Stimulated activated CD4-positive, alpha-beta T cell treated with anti-CD3 and anti-CD28 coated beads, Interleukin-15, amount 100 ng/mL, for 1 hour (primary cell): Measurements from ENCODE around the gene FBXL15.

ENCODE experiments used
- DNase-seq, 2 donors: peaks; one replicate each; pipeline ENCODE4 v3.0.0-alpha.2; 2020; ENCODE audit warnings: low read depth in 1 of 2, low spot score in 1 of 2

Gene FBXL15

DNA sequence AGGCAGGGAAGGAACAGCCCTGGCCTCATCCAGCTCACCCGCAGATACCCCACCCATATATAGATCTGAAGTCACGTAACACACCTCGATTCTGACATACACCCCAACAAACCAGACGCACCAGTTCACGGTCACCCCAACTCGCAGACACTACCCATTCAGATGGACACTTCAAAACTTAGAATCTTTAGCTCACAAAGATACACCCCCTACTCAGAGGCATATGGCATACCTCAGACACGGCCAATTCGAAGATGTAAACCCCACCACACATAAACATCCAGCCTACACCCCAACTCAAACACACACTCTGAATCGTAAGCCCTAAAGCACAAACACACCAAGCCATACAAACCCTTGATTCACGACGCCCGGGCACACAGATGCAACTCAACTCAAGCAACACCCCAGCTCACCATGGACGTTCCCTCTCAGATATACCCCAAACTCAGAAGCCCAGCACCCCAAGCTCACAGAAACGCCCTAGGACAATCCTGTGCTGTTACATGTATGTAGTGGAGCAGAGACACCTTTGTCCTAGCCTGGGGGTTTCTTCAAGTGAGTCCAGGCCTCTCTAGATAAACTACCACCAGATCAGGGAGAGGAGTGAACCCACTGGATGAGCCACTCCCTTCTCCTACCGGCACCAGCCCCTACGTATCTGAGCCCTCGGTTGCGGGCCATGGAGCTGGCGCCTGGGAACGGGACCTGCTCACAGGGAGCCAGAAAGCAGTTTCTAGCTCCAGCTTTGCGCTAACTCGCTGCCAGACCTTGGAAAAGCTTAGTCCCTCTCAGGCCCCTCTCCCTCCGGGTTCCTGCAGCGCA, 10.8 kb upstream of the FBXL15 start:
- DNase-seq: no peak

DNA sequence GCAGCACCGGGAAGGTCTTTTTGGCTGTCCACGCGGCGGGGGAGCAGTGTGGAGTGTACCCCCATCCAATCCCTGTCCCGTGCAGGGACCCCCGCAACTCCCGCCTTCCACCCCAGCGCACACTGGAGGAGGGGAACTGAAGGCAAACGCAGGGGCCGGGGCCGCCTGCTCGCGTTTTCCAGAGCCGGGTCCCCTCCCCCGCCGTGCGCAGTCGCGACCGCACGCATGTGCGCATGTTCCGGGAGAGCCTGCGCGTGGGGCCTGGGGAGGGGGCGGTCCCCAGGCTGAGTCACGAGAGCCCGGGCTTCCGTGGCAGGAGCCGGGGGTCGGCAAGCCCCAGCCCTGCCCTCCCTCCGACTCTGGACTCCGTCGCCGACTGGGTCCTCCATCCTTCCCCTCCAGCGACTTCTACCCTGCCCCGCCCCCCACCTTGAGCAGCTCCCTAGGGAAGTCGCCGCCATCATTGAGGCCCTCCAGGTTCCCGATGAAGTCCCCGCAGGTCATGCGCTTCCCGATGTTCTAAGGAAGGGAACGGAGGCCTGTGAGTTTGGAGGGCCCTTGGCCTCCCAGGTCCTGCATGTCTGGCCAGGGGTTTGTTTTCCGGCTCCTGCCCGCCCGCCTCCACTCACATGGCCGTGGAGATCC, 10.1 kb upstream of the FBXL15 start:
- peak in 1 of 2 donors; percentile 61 for DNase-seq

DNA sequence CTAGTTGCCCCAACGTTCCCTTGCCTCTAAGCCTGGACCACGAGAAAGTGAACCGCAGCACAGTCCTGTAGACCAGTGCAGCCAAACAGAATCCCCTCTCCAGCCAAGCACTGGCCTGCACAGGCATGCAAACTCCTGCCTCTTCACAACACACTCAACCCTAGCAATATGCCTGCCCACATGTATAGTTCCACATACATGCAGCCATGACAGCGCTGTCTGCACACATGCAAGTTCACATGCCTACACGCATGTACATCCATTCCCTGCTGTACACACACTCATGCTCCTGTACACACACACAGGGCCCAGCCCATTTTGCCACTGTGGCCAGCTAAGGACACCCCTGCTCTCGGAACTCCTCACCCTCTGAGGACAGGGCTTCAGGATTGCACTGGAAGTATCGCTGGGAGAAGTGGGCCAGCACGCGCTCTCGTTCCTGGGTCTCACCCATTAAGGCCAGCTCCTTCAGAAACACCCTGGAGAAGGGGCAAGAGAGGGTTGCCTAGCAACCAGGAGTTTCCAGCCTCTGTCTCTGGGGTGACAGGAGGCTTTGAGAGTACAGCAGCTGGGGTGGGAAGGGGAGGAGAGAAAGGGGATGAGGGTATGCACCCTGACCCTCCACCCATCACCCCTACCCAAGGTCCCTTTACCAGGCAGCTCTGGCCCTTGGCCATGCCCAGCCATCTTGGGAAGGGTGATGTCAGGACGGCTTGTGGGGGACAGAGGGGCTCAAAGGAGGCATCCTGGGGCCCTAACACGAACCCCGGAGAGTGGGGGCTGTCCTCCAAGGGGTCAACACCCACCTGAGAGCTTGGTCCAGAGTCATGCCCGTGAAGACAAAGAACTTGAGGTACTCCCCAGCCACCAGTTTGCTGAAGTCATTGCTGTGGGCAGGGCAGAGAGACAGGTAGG, 9.0 kb upstream of the FBXL15 start:
- DNase-seq: no peak

DNA sequence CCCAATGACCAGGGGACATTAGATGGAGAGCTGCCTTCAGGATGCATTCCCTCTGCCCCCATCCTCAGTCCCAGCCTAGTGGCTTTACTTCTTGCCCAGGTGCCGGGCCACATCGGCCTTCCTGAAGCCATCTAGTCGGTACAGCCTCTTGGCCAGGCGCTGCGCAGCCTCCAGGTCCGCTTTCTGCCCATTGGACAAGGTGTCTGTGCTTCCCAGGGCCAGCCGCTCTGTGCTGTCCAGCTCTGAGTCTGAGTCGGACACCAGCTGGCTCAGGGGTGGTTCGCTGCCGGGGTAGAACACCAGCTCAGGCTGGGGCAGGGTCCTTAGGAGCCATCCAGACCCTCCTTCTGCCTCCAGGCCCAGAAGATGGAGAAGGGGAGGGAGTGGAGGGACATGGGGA, 8.3 kb upstream of the FBXL15 start:
- no peak for DNase-seq

DNA sequence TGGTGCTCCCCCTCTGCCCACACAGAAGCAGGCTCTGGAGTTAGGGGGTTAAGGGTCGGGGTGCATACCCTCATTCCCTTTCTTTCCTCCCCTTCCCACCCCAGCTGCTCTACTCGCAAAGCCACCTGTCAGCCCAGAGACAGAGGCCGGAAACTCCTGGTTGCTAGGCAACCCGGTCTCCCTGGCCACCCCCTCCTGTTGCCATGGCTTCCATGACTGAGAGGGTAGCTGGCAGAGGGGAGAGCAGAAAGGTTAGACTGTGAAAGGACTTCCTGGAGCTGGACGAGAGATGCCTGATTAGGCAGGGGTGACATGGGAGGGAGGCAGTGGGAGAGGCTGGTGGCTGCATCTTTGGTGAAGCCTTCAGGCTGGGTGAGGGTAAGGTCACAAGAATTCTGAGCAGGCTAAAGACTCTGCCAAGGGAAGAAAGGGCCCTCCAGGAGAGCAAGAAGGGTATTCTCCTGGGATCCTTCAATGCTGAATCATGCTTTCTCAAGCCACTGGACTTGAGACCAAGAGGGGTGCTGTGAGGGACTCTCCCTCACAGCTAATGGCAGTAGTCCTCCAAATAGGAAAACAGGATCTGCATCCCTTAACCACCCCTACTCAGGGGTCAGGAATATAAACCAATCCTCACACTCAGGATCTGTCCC, 7.5 kb upstream of the FBXL15 start:
- DNase-seq: no peak

- DNase-seq: no peak
Measured at GRCh38 chr10:102413806-102414561, 6.7 kb upstream of the FBXL15 start.

DNA sequence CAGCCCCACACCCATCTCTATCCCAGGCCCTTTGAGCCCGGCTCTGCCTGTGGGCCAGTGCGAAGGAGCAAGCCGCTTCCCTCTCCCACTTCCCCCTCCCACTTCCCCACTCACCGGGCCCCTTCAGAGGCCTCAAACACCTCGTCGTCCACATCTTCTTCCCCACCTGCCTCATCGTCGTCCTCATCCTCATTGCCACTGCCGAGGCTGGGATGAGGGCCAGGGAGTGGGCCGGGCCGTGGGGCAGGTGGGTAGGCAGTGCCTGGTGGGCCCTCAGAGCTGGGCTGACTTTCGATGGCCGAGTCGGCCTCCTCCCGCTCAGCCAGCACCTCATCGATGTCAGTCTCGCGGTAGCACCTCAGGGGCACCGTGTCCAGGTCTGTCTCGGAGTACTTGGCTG, 5.9 kb upstream of the FBXL15 start:
- no peak for DNase-seq

DNA sequence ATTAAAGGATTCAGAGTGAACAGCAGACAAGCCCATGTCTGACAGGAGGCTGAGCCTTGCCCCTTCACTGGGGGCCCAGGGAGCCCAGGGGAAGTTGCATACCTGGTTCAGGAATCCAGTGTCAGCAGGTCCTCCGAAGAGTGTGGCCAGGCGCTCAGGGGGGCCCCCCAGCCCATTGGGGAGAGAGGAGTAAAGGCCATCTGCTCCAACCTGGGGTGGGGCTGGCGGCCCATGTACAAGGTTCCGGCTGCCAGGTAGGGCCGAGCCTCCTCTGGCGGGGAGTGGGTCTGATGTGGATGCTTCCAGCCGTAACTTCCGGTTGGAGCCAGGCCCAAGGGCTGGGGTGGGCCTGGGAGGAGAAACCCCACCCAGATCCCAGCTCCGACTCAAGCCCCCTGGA, 4.4 kb upstream of the FBXL15 start:
- DNase-seq: no peak

- no peak for DNase-seq
Measured at GRCh38 chr10:102416695-102417094, 3.9 kb upstream of the FBXL15 start.

- DNase-seq: no peak
Measured at GRCh38 chr10:102418622-102419268, 1.9 kb upstream of the FBXL15 start, which contains the start of gene PSD. Gene PSD (minus strand): TSS chr10:102418785. CDS start chr10:102417038, 1,747 bp downstream.

- peak; percentile 53 to 59 for DNase-seq
Measured at GRCh38 chr10:102419269-102420180, 1.1 kb upstream of the FBXL15 start.

DNA sequence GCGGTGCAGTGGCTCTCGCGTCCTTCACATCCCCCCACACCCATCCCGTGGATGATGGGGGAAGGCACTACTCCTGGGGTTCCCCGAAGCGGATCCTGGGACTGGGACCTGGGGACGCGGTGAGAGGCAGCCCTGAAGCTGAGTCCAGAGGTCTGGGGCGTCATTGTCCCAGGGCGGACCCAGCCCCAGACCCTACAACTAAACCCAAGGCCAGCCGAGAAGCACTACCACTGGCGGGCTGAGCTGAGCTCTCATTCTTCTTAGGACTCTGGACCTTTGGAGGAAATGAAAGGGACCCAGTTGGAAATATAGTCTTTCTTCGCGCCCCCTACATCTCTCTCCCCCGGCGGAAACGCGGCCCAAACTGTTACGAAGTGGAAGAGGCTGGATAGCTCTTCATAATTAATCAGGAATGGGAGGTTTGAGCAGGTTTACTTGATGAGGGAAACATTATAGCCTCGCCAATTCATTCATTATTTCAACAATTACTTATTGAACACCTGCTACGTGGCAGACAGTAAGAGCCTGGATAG, 389 bp upstream of the FBXL15 start:
- DNase-seq: no peak

DNA sequence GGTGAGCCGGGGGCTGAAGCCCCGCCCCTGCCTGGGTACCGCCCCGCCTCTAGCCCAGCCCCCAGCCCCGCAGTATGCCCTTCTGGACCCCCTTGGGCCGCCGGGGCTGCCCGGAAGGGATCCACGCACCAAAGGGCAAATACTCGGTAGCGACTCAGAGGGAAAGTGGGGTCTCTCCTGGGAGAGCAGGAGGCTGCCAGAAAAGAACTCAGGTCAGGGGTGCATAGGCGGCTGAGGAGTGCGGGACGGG, 796 bp downstream of the FBXL15 start:
- DNase-seq: no peak

- no peak for DNase-seq
Measured at GRCh38 chr10:102421757-102422512, 1.3 kb downstream of the FBXL15 start.

DNA sequence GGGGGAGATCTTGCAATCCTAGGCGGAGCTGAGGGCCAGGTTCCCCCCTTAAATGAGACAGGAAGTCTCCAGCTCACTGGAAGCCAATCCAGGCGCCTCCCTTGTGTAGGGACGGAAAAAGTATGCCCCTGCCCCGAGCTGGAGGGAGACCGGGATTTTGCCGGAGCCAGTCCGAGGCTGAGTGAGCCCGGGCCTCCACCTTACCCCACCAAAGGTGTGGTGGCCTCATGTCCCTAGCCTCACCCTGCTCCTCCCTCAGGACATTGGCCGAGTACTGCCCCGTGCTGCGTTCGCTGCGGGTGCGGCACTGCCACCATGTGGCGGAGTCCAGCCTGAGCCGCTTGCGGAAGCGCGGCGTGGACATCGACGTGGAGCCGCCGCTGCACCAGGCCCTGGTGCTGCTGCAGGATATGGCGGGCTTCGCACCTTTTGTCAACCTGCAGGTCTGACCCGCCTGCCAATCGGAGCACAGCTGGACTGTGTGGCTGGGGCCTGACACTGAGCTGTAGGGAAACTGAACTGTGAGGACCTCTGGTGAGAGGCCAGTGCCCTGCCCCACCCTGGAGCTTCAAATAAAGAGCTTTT, 2.0 kb downstream of the FBXL15 start:
- peak in 1 of 2 donors; percentile 40 for DNase-seq

DNA sequence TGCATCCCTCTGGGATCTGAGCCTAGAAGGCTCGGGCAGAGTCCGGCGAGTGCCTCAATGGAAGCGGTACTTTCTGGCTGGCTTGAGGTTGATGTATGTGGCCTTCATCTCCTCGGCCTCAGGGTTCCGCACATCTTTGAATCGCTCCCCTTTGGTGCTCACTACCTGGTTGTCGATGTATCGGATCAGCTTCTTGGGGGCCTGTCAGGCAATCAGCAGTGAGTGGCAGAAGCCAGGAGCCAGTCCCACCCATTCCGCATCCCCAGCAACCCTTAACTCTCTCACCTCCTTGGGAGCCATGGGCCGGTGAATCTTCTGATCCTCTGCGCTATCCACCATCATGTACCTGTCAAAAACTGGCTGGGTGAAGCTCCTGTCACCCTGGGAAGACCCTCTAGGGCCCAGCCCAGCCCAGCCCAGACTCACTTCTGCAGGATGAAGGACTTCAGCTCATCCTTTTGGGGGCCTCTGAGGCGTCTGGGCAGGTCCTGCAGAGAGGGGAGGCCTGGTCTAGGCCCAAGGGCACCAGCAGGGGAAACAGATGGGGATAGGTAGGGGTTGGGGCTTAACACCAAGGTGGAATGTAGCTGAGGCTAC, 2.8 kb downstream of the FBXL15 start:
- no peak for DNase-seq

GRCh38 chr10:102424145-102424544, 3.5 kb downstream of the FBXL15 start:
- DNase-seq: no peak
